ENCODE measurements around the gene CCR5AS.
"Not testable (repeated sequence)": the region's sequence is repeated elsewhere in the genome, so short reads cannot be mapped to it uniquely, and the experiment has no call there.

Gene CCR5AS

GRCh38 chr3:46427404-46427803 lies 20.5 kb upstream of the CCR5AS start:
- CTCF ChIA-PET (ENCODE audit: partially characterized antibody), result interaction anchor here (0.6 to 4.6 kb wide), 23 partner anchors 8 to 489 kb away, joined by 3 to 31 read pairs (median 4); partner anchors contain the start of genes CCR5, CCR5AS and CCRL2
- WGBS, 2 experiments (ENCODE audit: extremely low coverage in 1 of 2, insufficient coverage in 1 of 2, insufficient read length in 1 of 2, insufficient replicate concordance in 2 of 2, low coverage in 1 of 2, low lambda C conversion rate in 2 of 2, missing lambda C conversion rate in 1 of 2), result 65% methylated on average over 8 of the region's 8 CpGs; no CpG with 5 or more reads in 1 of the 2 experiments
- H2BK20ac ChIP-seq (ENCODE audit: low read length); H3K18ac ChIP-seq (ENCODE audit: extremely low read depth, low read length); H3K23me2 ChIP-seq (ENCODE audit: low read depth, low read length); H3K36me3 ChIP-seq (ENCODE audit: control insufficient read depth in 2 of 4, insufficient read depth in 4 of 4, low read length in 3 of 4); POLR2A ChIA-PET (ENCODE audit: partially characterized antibody); H2BK12ac ChIP-seq (ENCODE audit: low read depth, low read length); H2BK15ac ChIP-seq (ENCODE audit: low read length); H4K20me1 ChIP-seq (replicated peaks in 1 of 2; ENCODE audit: control insufficient read depth in 1 of 2, insufficient read depth in 2 of 2, low read length in 2 of 2); H2AK5ac ChIP-seq (ENCODE audit: low read depth, low read length); H2BK120ac ChIP-seq (replicated peaks; ENCODE audit: low read depth, low read length); H3K79me2 ChIP-seq (ENCODE audit: control insufficient read depth in 1 of 2, insufficient read depth in 2 of 2, low read length in 2 of 2); H3K4ac ChIP-seq (replicated peaks; ENCODE audit: insufficient read length, low read depth, low read length); H3K4me3 ChIP-seq (ENCODE audit: extremely low read depth in 1 of 4, insufficient read depth in 2 of 4, low read depth in 3 of 4, low read length in 4 of 4); H3K4me2 ChIP-seq (ENCODE audit: insufficient read depth in 1 of 2, low read depth in 2 of 2, low read length in 2 of 2); H3K79me1 ChIP-seq (ENCODE audit: low read depth, low read length); H2BK5ac ChIP-seq (ENCODE audit: low read depth, low read length); H3K9ac ChIP-seq (replicated peaks in 1 of 4; ENCODE audit: extremely low read depth in 1 of 4, low read depth in 3 of 4, low read length in 3 of 4); H3K14ac ChIP-seq (ENCODE audit: insufficient read length); H4K91ac ChIP-seq (replicated peaks; ENCODE audit: insufficient read length, low read length); H3K27me3 ChIP-seq (replicated peaks in 1 of 4; ENCODE audit: control insufficient read depth in 3 of 4, extremely low read depth in 1 of 4, insufficient read depth in 3 of 4, low read length in 3 of 4); H3K56ac ChIP-seq (replicated peaks; ENCODE audit: insufficient read length, low read depth, low read length); DNase-seq (ENCODE audit: low read depth in 1 of 2, low spot score in 2 of 2); H4K5ac ChIP-seq (ENCODE audit: insufficient read length, low read depth, low read length); H3K23ac ChIP-seq (ENCODE audit: insufficient read length); H3K9me3 ChIP-seq (ENCODE audit: insufficient read depth in 2 of 2, low read depth in 1 of 2, low read length in 1 of 2); H4K8ac ChIP-seq (ENCODE audit: extremely low read depth, insufficient read depth, low read length); H3K4me1 ChIP-seq (replicated peaks in 1 of 4; ENCODE audit: control insufficient read depth in 3 of 4, insufficient read depth in 4 of 4, low read length in 3 of 4); H3K27ac ChIP-seq (ENCODE audit: low read depth, low read length): not testable (repeated sequence)
- TF ChIP-seq CTCF (IDR thresholded peaks at IDR 0.05; ENCODE audit: control extremely low read depth in 1 of 3, insufficient read depth in 1 of 3, low read depth in 1 of 3, low read length in 3 of 3), result peak in 2 of 3 experiments; percentile 41 to 56; a peak in 2 of 4 replicates
- peak; percentile 57 to 65 for TF ChIP-seq RAD21 (IDR thresholded peaks at IDR 0.05 in 1 of 2, conservative IDR thresholded peaks at IDR 0.05 in 1 of 2; ENCODE audit: low read depth in 2 of 2, low read length in 2 of 2)
- FAIRE-seq, result peak; percentile 52
- H2AFZ ChIP-seq (ENCODE audit: low read length), result 0 out of 2 replicates have a peak overlapping the region, but pooled peaks have one; percentile 1
